ENCODE data around the gene RNF157. TPM values are rescaled to one million over a fixed set of nuclear protein-coding genes. Genes with fewer than 3 reads are reported as not detected.
"Not testable (repeated sequence)": the region's sequence is repeated elsewhere in the genome, so short reads cannot be mapped to it uniquely, and the experiment has no call there.

Gene RNF157
- total and polyA plus RNA-seq, 9 of the 15 experiments (the other 6 are each of a cell fraction or from before 2014, with no cell fraction given) = 8.1 to 31.7 (median 20.8) TPM

DNA sequence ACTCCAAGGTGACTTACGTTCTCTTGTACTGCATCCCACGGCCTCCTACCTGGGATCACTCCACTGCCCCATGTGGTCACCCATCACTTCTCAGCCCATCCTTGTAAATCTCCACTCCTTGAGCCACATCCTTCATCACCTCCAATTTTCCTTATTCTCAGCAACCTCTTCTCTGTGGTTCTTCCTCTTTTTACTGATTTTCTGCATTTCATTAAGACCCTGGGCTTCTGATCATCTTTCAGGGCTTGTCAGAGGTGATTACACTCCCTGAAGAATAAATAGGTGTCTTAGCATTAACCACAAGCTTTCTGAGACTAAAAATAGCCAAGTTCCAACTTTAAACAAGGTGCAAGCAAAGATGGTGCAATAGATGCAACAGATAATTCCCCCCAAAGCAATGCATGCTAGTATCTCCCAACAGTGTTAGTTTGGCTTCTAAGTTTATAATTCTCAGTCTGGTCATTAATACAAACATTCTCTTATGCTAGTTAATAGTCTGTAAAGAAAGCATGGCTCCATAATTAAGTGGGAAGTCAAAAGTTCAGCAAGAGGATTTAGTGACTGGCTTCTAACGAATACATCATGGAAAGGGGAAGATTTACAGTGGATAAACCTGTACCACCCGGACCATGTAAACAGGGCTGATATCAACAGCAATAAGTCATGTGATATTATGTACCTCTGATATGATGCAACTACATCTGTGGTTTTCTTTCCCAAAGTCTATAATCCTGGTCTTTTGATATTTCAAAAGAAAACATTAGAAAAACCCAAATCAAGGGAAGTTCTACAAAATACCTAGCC lies 51.9 kb downstream of the RNF157 start (continued):
- TF ChIP-seq, protein P1, sequence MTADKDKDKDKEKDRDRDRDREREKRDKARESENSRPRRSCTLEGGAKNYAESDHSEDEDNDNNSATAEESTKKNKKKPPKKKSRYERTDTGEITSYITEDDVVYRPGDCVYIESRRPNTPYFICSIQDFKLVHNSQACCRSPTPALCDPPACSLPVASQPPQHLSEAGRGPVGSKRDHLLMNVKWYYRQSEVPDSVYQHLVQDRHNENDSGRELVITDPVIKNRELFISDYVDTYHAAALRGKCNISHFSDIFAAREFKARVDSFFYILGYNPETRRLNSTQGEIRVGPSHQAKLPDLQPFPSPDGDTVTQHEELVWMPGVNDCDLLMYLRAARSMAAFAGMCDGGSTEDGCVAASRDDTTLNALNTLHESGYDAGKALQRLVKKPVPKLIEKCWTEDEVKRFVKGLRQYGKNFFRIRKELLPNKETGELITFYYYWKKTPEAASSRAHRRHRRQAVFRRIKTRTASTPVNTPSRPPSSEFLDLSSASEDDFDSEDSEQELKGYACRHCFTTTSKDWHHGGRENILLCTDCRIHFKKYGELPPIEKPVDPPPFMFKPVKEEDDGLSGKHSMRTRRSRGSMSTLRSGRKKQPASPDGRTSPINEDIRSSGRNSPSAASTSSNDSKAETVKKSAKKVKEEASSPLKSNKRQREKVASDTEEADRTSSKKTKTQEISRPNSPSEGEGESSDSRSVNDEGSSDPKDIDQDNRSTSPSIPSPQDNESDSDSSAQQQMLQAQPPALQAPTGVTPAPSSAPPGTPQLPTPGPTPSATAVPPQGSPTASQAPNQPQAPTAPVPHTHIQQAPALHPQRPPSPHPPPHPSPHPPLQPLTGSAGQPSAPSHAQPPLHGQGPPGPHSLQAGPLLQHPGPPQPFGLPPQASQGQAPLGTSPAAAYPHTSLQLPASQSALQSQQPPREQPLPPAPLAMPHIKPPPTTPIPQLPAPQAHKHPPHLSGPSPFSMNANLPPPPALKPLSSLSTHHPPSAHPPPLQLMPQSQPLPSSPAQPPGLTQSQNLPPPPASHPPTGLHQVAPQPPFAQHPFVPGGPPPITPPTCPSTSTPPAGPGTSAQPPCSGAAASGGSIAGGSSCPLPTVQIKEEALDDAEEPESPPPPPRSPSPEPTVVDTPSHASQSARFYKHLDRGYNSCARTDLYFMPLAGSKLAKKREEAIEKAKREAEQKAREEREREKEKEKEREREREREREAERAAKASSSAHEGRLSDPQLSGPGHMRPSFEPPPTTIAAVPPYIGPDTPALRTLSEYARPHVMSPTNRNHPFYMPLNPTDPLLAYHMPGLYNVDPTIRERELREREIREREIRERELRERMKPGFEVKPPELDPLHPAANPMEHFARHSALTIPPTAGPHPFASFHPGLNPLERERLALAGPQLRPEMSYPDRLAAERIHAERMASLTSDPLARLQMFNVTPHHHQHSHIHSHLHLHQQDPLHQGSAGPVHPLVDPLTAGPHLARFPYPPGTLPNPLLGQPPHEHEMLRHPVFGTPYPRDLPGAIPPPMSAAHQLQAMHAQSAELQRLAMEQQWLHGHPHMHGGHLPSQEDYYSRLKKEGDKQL (CRISPR knock-in tag; IDR thresholded peaks at IDR 0.05; ENCODE audit: borderline replicate concordance) = no peak
- TF ChIP-seq, protein P2, sequence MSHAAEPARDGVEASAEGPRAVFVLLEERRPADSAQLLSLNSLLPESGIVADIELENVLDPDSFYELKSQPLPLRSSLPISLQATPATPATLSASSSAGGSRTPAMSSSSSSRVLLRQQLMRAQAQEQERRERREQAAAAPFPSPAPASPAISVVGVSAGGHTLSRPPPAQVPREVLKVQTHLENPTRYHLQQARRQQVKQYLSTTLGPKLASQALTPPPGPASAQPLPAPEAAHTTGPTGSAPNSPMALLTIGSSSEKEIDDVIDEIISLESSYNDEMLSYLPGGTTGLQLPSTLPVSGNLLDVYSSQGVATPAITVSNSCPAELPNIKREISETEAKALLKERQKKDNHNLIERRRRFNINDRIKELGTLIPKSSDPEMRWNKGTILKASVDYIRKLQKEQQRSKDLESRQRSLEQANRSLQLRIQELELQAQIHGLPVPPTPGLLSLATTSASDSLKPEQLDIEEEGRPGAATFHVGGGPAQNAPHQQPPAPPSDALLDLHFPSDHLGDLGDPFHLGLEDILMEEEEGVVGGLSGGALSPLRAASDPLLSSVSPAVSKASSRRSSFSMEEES (CRISPR knock-in tag; IDR thresholded peaks at IDR 0.05) = peak; percentile 88

DNA sequence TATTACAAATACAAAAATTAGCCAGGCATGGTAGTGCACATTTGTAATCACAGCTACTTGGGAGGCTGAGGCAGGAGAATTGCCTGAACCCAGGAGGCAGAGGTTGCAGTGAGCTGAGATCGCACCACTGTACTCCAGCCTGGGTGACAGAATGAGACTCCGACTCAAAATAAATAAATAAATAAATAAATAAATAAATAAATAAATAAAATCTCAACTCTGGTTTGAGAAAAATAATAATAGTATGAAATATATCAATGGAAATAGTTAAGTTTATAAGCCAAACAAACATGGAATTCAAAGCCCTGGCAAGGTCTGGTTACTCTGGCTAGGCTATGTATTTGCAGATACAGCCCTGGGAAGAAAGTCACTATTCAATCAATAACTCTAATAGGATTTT lies 53.5 kb downstream of the RNF157 start:
- WGBS (ENCODE audit: insufficient coverage, low coverage, missing lambda C conversion rate) = 96% methylated on average over 2 of the region's 2 CpGs
- intact Hi-C loops (cut with micrococcal nuclease) = loop anchor here (5.0 kb wide), 1 partner anchor 36 kb away; no protein-coding TSS in a partner anchor

More for the DNA sequence above, 53.5 kb downstream of the RNF157 start:
- H3K79me2 ChIP-seq (ENCODE audit: control insufficient read depth, insufficient read depth, low read length) = 0 out of 3 replicates have a peak, but pooled peaks cover 19% of the 10 kb centered on the region
- FAIRE-seq; in situ Hi-C loops (cut with MboI); H4K20me1 ChIP-seq (replicated peaks; ENCODE audit: control insufficient read depth, insufficient read depth, low read length); H3K9me3 ChIP-seq (replicated peaks; ENCODE audit: control insufficient read depth, insufficient read depth, low read depth, low read length); DNase-seq (ENCODE audit: extremely low read depth in 1 of 4, low spot score in 3 of 4); H3K27me3 ChIP-seq (ENCODE audit: control insufficient read depth in 2 of 2, insufficient read depth in 2 of 2, low read length in 2 of 2); POLR2A ChIA-PET; ATAC-seq; H3K4me3 ChIP-seq; H3K9me1 ChIP-seq (ENCODE audit: control insufficient read depth, insufficient read depth, low read length); H3K27ac ChIP-seq (ENCODE audit: extremely low read depth, low read depth, low read length); H3K4me2 ChIP-seq (ENCODE audit: insufficient read depth, low read length); CTCF ChIA-PET (ENCODE audit: low intra/inter-chr PET ratio); BruUV-seq (replicated peaks); H2AFZ ChIP-seq (ENCODE audit: low read depth, low read length); H3K9ac ChIP-seq (ENCODE audit: insufficient read depth in 1 of 2, low read depth in 2 of 2, low read length in 2 of 2); H3K36me3 ChIP-seq (ENCODE audit: control insufficient read depth, insufficient read depth, low read length): not testable (repeated sequence)
- peaks cover 23 to 32% of the 10 kb centered on the region in 2 experiments for H3K4me1 ChIP-seq (replicated peaks in 1 of 2; ENCODE audit: control insufficient read depth in 2 of 2, insufficient read depth in 2 of 2, low read length in 2 of 2)
